SW 1271 (cell line): ENCODE data around the gene EHMT2.
"Not testable (repeated sequence)": the region's sequence is repeated elsewhere in the genome, so short reads cannot be mapped to it uniquely, and the experiment has no call there.

Experiments used
- DNase-seq, 2 experiments: peaks; one replicate each; lab custom pipeline; 2025; lab: John Stamatoyannopoulos, UW

Gene EHMT2

DNA sequence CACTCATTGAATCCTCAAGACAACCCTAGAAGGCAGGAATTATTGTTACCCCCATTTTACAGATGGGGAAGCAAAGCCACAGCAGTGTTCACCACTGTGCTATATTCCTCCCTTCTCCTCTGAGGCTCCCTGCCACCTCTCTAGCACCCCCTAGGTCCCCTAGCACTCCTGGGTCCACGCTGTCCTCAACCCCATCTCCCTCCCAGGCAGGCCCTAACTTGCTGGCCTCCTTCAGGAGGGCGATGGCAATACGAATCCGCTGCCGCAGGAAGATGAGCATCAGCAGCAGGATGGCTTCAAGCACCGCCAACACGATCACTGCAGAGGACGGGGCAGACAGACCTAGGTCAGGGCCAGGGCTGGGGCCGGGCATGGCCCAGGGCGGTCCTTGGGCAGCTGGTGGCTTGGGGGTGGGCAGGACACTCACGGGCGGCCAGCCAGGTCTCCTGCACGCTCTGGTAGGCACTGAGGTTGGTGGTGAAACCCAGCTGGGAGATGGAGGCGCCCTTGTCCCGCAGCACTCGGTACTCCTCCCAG, 27.0 kb downstream of the EHMT2 start:
- no peak for DNase-seq

GRCh38 chr6:31869343-31869742, 28.2 kb downstream of the EHMT2 start:
- DNase-seq, result no peak

DNA sequence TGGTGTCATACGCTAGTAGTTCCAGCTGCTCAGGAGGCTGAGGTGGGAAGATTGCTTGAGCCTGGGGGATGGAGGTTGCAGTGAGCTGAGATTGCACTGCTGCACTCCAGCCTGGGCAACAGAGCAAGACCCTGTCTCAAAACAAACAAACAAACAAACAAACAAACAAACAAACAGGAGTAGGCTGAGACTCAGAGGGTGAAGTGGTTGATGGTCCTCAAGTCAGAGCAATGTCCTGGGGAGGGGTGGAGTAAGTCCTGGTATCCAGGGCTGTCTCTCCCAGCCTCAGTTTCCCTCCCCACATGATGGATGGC, 28.9 kb downstream of the EHMT2 start:
- not testable (repeated sequence) for DNase-seq

DNA sequence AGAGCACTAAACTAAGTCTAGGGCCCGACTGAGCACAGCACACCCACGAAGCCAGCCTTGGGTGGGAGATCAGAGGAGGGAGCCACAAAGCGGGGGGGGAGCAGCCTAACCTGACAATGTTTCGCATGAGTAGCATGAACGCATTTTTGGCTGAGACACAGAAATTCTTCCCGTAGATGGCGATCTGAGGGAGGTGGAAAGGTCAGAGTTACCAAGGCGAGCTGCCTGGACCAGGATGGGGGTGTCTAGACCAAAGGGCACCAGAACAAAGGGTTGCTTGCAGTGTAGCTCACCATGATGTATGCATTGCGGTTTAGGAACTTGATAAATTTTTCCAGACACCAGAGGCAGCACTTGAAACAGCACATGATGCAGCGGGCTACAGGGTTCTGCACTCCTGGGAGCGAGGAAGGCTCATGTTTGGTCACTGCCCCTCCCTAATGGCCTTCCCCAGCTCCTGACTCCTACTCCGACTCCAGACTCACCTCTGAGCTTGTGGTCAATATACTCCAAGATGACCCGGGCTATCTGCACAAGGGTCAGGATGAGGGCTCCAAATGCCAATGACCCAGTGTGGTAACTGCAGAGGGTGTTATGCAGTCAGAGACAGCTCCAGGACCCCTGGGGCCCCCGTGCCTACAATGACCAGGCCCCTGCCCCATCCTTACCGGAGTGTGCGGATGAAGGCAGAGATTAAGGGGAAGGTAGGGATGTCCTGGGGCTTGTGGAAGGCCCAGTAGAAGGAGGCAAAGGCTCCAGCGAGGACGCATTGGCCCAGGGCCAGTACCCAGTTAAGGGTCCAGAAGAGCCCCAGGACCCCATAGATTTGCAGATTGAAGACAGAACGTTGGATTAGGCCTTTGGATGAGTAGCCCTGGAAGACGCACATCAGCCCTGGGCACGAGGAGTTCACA, 32.0 kb downstream of the EHMT2 start:
- DNase-seq, result no peak

- DNase-seq, result no peak
Measured at GRCh38 chr6:31864818-31865204, 32.7 kb downstream of the EHMT2 start.

DNA sequence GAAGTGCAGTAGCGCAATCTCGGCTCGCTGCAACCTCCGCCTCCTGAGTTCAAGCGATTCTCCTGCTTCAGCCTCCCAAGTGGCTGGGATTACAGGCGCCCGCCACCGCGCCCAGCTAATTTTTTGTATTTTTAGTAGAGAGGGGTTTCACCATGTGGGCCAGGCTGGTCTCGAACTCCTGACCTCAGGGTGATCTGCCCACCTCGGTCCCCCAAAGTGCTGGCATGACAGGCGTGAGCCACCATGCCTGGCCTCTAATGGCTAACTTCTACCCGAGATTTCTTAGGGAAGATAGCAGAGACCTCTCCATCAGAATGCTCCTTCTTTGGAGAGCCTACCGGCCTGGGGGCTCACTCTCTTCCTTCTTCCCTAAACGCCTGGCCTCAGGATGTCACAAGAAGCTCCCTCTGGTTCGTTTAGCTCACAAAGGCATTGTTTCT, 33.4 kb downstream of the EHMT2 start:
- DNase-seq, result not testable (repeated sequence)

GRCh38 chr6:31862344-31863235, 34.9 kb downstream of the EHMT2 start, which contains the start of gene NEU1:
Gene NEU1 (minus strand): TSS chr6:31862821. CDS start chr6:31862776, 45 bp downstream.
- peak; percentile 100 for DNase-seq

DNA sequence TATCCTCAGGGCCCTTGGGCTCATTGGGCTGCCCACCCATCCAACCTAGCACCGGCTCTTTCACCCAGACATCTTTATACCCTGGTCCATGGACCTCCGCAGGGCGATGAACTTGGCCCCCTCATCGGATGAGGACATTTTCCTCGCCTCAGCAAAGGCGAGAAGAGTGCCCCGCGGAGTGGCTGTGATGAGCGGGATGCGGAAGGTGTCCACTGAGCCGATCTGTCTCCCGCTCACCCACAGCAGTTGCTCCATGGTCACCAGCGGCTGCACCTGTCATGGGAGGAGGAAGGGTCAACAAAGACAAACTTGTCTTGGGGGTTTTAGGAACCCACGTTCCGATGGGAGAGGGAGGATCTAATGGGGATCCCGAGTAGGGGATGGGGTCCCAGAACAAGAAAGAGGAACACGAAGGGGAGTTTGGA, 35.6 kb downstream of the EHMT2 start:
- DNase-seq, result no peak

GRCh38 chr6:31861150-31861549, 36.3 kb downstream of the EHMT2 start:
- no peak for DNase-seq

DNA sequence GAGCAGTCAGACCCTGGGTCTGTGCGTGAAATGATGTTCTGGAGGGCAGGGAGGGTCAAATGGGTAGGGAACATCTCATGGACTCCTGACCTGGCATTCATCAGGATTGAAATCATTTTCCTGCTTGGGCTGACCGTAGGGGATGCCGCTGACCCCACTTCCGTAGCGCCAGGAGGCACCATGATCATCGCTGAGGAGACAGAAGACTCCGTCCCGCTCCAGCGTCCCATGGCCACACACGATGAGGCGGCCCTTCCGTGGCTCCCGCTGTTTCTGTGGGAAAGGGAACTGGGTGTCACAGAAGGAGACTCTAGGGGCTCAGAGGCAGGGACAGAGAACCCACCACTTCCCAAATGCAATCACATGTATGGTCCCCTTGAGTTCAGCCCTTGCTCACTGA, 37.1 kb downstream of the EHMT2 start:
- no peak for DNase-seq

DNA sequence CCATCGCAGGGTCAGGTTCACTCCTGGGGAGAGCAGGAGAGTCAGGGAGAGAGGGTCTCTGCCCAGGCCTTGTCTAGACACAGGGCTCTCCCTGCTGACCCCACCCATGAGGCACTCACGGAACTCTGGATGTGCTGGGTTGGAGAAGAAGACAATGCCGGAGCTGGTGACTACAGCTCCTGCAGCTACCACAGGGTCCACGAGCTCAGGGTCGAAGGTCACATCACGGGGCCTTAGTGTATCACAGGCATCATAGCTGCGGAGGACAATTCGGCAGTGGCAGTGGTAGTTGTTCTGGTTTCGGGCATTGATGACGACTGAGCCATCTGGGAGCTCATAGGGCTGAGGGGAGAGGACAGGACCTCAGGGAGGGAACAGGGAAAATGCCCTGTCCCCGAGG, 37.6 kb downstream of the EHMT2 start:
- DNase-seq, result no peak

DNA sequence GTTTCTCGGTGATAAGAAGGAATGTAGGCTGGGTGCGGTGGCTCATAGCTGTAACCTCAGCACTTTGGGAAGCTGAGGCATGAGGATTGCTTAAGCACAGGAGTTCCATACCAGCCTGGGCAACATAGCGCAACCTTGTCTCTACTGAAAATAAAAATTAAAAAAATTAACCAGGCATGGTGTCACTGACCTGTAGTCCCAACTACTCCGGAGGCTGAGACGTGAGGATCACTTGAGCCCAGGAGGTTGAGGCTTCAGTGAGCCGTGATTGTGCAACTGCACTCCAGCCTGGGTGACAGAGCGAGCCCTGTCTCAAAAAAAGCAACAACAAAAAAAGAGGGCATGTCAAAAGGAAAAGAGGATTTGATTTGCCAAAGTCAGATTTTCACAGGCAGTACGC, 38.8 kb downstream of the EHMT2 start:
- no peak for DNase-seq

DNA sequence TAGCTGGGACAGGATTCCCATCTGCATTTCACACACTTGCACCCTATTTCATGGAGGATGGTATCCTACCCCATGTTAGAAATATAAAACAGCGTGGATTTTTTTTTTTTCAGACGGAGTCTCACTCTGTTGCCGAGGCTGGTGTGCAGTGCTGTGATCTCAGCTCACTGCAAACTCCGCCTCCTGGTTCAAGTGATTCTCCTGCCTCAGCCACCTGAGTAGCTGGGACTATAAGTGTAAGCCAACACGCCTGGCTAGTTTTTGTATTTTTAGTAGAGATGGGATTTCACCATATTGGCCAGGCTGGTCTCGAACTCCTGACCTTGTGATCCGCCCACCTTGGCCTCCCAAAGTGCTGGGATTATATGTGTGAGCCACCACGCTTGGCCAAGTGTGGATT, 39.7 kb downstream of the EHMT2 start:
- DNase-seq, result not testable (repeated sequence)

GRCh38 chr6:31851980-31852718, 45.3 kb downstream of the EHMT2 start:
- DNase-seq, result not testable (repeated sequence)

DNA sequence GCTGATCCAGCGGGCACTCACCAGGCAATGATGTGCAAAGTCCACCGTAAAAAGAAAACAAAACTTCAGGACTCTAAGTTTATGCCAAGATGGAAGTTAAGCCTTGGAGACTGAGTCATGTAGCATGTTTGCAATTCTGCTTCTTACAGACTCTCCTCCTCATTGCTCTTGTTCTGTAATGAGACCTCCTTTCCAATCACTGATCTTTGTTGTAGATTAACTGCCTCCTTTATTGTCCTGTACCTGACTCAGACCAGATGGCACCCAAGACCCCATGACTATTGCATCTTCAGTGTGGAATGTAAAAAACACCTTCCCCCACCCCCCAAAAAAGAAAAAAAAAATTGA, 46.0 kb downstream of the EHMT2 start:
- no peak for DNase-seq

DNA sequence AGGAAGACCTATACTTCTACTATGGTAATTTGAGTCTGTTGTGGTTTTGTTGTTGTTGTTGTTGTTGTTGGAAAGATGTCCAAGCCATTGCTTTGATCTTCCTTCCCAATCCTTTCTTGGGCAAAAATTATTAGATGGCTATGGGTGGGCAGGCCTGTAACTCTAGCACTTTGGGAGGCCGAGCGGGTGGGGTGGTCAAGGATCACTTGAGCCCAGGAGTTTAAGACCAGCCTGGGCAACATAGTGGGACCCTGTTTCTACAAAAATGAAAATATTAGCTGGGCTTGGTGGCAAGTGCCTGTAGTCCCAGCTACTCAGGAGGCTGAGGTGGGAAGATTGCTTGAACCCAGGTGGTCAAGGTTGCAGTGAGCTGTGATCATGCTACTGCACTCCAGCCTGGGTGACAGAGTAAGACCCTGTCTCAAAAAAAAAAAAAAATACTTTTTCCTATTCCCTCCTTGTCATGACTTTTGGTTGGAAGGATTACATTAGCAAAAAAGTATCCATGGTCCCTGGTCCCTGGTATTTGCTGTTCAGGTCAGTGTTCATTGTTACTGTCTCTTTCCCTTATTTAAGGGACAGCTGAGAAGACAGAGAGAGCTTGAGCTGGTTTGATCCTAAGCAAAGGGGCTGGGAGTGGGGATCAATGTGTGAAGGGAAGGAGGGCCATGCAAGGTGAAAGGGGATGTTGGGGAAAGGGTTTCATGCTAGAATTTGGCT, 46.6 kb downstream of the EHMT2 start:
- no peak for DNase-seq

DNA sequence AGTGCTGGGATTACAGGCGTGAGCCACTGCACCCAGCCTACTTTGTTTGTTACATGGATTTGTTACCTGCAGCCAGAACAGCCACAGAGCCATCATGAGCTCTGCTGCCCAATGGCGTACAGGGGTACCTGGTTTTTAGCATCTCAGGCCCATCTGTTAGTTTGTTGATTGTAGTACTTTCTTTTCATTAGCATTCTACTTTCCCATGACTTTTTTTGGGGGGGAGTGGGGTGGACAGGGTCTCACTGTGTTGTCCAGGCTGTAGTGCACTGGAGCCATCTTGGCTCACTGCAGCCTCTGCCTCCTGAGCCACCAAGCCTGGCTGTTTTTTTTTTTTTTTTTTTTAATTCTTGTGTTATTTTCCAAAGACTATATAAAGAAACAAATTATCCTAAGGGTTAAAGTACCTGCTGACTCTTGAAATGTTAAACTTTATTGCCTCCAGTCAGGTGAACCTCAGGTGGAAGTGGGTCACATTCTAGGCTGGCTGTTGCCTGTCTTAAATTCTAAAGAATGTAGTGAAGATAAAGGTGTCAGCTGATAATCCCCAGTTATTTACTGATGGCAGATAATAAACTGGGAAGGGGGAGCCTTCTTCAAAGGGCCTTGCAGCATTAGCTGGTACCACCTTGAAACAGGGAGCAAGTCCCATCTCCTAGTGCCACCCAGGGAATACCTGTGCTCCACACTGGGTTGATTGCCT, 50.1 kb downstream of the EHMT2 start:
- no peak for DNase-seq

GRCh38 chr6:31844507-31844906, 53.0 kb downstream of the EHMT2 start:
- no peak for DNase-seq

- DNase-seq, result no peak
Measured at GRCh38 chr6:31842053-31842452, 55.4 kb downstream of the EHMT2 start.

DNA sequence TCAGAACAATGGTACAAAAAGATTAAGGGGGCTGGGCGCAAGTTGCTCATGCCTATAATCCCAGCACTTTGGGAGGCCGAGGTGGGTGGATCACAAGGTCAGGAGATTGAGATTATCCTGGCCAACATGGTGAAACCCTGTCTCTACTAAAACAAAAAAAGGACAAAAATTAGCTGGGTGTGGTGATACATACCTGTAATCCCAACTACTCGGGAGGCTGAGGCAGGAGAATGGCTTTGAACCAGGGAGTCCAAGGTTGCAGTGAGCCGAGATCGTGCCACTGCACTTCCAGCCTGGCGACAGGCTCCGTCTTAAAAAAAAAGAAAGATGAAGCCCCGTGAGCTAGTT, 57.7 kb downstream of the EHMT2 start:
- not testable (repeated sequence) for DNase-seq

DNA sequence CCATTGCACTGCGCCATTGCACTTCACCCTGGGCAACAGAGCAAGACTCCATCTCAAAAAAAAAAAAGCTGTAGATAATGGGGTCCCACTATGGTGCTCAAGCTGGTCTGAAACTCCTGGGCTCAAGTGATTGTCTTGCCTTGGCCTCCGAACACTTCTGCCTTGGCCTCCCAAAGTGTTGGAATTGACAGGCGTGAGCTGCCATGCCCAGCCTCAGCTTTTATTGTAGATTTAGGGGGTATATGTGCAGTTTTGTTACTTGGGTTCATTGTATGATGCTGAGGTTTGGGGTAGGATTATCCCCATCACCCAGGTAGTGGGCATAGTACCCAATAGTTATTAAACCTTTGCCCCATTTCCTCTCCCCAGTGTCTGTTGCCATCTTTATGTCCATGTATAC, 58.5 kb downstream of the EHMT2 start:
- no peak for DNase-seq
